ENCODE measurements around the gene DCTN4.

Gene DCTN4

DNA sequence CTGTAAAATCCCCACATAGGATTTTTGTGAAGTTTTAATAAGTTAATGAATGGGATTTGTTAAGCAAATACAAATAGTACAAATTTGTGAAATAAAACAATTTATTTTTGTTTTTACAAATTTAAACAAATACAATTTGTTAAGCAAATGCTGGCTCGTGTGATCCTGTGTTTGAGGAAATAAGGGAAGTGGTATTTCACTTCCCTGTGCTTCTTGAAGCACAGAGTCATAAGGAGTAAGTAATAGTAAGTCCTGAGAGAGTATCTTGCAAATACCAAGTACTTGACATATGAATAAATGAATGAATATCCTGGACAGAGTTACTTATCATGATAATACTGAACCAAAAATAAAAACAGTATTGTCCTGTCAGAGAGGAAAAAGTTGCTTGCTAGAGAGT, 28.8 kb upstream of the DCTN4 start:
- H4K20me1 ChIP-seq (ENCODE audit: low read depth, low read length): no peaks in the 10 kb centered on the region
- H3K4me2 ChIP-seq (ENCODE audit: low read depth, low read length, poor library complexity, severe bottlenecking): no peak overlapping the region
- no peak overlapping the region for H3K27ac ChIP-seq (ENCODE audit: low read depth, low read length)
- no peaks in the 10 kb centered on the region for H3F3A ChIP-seq (ENCODE audit: insufficient read depth)
- no peaks in the 10 kb centered on the region for H3K36me3 ChIP-seq (ENCODE audit: low read length)
- TF ChIP-seq, protein P1, sequence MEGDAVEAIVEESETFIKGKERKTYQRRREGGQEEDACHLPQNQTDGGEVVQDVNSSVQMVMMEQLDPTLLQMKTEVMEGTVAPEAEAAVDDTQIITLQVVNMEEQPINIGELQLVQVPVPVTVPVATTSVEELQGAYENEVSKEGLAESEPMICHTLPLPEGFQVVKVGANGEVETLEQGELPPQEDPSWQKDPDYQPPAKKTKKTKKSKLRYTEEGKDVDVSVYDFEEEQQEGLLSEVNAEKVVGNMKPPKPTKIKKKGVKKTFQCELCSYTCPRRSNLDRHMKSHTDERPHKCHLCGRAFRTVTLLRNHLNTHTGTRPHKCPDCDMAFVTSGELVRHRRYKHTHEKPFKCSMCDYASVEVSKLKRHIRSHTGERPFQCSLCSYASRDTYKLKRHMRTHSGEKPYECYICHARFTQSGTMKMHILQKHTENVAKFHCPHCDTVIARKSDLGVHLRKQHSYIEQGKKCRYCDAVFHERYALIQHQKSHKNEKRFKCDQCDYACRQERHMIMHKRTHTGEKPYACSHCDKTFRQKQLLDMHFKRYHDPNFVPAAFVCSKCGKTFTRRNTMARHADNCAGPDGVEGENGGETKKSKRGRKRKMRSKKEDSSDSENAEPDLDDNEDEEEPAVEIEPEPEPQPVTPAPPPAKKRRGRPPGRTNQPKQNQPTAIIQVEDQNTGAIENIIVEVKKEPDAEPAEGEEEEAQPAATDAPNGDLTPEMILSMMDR (IDR thresholded peaks at IDR 0.05; ENCODE audit: insufficient read depth, low read length, poor library complexity, severe bottlenecking): no peak
- no peak for TF ChIP-seq EZH2phosphoT487 (conservative IDR thresholded peaks at IDR 0.05; ENCODE audit: low read length)
- H2AFZ ChIP-seq (ENCODE audit: low read depth, low read length, severe bottlenecking): no peak overlapping the region
- H3K27me3 ChIP-seq (ENCODE audit: low read length): no peaks in the 10 kb centered on the region
- H3K9me3 ChIP-seq (ENCODE audit: insufficient read depth, low read length): no peaks in the 10 kb centered on the region
- H3K9ac ChIP-seq (ENCODE audit: low read length): no peak overlapping the region
- no peaks in the 10 kb centered on the region for H3K79me2 ChIP-seq (ENCODE audit: insufficient read depth, low read length)
- H3K4me3 ChIP-seq (ENCODE audit: insufficient read depth, low read length, poor library complexity, severe bottlenecking): no peak overlapping the region
- H3K9me2 ChIP-seq (replicated peaks; ENCODE audit: insufficient read depth, low read length): no peaks in the 10 kb centered on the region

DNA sequence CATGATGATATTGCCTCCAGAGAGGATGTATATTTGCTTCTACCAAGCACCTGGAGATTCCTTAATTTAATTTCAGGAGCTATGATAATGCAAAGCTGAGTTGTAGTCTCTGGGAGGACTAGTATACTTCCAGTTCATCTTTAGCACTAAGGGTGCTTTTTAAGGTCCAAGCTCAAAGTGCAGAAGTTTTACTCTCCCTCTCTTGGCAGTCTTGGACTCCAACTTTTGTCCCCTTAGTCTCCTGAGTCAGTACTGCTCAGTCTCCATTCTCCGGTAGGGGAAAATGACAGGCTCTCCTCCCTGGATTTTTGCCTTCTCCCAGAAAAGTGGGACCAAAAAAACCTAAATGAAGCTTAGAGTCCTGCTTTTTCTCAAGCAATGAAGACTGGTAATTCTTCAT, 28.1 kb upstream of the DCTN4 start:
- Histone ChIP-seq H2AFZ (ENCODE audit: low read depth, low read length, severe bottlenecking) (no peak overlapping the region), H3F3A (ENCODE audit: insufficient read depth) (no peaks in the 10 kb centered on the region), H4K20me1 (ENCODE audit: low read depth, low read length) (no peaks in the 10 kb centered on the region), H3K9me3 (ENCODE audit: insufficient read depth, low read length) (no peaks in the 10 kb centered on the region), H3K36me3 (ENCODE audit: low read length) (no peaks in the 10 kb centered on the region), H3K27ac (ENCODE audit: low read depth, low read length) (no peak overlapping the region), H3K9me2 (replicated peaks; ENCODE audit: insufficient read depth, low read length) (no peaks in the 10 kb centered on the region), H3K4me2 (ENCODE audit: low read depth, low read length, poor library complexity, severe bottlenecking) (no peak overlapping the region), H3K27me3 (ENCODE audit: low read length) (no peaks in the 10 kb centered on the region), H3K79me2 (ENCODE audit: insufficient read depth, low read length) (no peaks in the 10 kb centered on the region), H3K9ac (ENCODE audit: low read length) (no peak overlapping the region), H3K4me3 (ENCODE audit: insufficient read depth, low read length, poor library complexity, severe bottlenecking) (no peak overlapping the region)
- TF ChIP-seq, protein P1 (IDR thresholded peaks at IDR 0.05; ENCODE audit: insufficient read depth, low read length, poor library complexity, severe bottlenecking): no peak
- no peak for TF ChIP-seq EZH2phosphoT487 (conservative IDR thresholded peaks at IDR 0.05; ENCODE audit: low read length)

DNA sequence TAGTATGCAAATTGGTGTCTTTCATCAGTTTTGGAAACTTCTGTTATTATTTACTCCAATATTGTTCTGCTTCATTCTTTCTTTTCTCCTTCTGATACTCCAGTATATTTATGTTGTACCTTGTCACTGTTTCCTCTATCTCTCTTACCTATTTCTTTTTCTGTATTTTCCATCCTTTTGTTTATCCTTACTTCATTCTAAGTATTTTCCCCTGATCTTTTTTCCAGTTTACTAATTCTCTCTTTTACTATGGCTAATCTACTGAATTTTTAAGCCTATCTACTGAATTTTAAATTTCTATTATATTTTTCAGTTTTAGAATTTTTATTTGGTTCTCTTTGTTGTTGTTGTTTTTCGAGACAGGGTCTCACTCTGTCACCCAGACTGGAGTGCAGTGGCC, 27.1 kb upstream of the DCTN4 start:
- Histone ChIP-seq H3K27me3 (ENCODE audit: low read length) (no peaks in the 10 kb centered on the region), H3K9me2 (replicated peaks; ENCODE audit: insufficient read depth, low read length) (no peaks in the 10 kb centered on the region), H3K4me2 (ENCODE audit: low read depth, low read length, poor library complexity, severe bottlenecking) (no peak overlapping the region), H4K20me1 (ENCODE audit: low read depth, low read length) (no peaks in the 10 kb centered on the region), H3K79me2 (ENCODE audit: insufficient read depth, low read length) (no peaks in the 10 kb centered on the region), H3K4me3 (ENCODE audit: insufficient read depth, low read length, poor library complexity, severe bottlenecking) (no peak overlapping the region), H2AFZ (ENCODE audit: low read depth, low read length, severe bottlenecking) (no peak overlapping the region), H3K36me3 (ENCODE audit: low read length) (no peaks in the 10 kb centered on the region), H3F3A (ENCODE audit: insufficient read depth) (no peaks in the 10 kb centered on the region), H3K9ac (ENCODE audit: low read length) (no peak overlapping the region), H3K27ac (ENCODE audit: low read depth, low read length) (no peak overlapping the region), H3K9me3 (ENCODE audit: insufficient read depth, low read length) (no peaks in the 10 kb centered on the region)
- TF ChIP-seq, protein P1 (IDR thresholded peaks at IDR 0.05; ENCODE audit: insufficient read depth, low read length, poor library complexity, severe bottlenecking): no peak
- TF ChIP-seq EZH2phosphoT487 (conservative IDR thresholded peaks at IDR 0.05; ENCODE audit: low read length): no peak

All from SU-DHL-6 (cell line).